Loucy (cell line): ENCODE data around the gene UBE2D2.

Experiments used
- CTCF ChIP-seq: fragments of 200-600 bp; sonication (generic); conservative IDR thresholded peaks from 2 replicates; pipeline ENCODE4 v1.5.1; 2014; ENCODE audit warnings: mild to moderate bottlenecking, antibody characterized with exemption, low read length
- EZH2phosphoT487 ChIP-seq: fragments of 200-600 bp; IDR thresholded peaks from 2 replicates; pipeline ENCODE4 v1.6.1; 2018; ENCODE audit warnings: antibody characterized with exemption, mild to moderate bottlenecking, moderate library complexity, borderline replicate concordance

DNA sequence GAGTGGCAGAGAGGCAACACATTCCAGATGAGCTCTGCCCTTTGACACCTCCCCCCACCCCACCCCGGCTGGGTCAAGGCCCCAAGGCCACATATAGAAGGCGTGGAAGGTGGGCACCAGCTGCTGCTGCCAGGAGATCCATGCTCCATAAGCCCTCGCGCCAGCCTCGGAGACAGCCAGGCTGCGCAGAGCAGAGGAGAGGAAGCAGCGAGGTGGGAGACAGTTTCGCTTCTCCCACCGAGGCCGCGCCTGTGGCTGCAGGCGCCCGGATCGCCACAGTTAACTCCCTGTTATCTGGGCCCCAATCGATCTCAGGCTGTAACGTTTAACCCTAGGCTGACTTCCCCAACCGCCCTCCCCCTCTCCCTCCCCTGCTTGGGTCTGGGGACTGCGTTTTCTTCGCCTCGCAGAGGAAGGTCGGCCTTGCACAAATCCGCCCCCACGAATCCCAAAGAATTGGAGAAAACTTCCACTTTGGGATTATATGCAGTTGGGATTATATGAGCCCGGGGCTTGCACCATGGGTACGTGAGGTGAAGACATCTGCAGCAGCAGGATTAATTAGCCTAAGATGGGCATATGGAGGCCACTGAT, 85.9 kb downstream of the UBE2D2 start:
- no peak for TF ChIP-seq CTCF
- no peak for TF ChIP-seq EZH2phosphoT487
